ENCODE results near the gene EZR.
A peak's percentile ranks its signal among the peaks of the same experiment; 100 is the strongest.

The EZR gene

DNA sequence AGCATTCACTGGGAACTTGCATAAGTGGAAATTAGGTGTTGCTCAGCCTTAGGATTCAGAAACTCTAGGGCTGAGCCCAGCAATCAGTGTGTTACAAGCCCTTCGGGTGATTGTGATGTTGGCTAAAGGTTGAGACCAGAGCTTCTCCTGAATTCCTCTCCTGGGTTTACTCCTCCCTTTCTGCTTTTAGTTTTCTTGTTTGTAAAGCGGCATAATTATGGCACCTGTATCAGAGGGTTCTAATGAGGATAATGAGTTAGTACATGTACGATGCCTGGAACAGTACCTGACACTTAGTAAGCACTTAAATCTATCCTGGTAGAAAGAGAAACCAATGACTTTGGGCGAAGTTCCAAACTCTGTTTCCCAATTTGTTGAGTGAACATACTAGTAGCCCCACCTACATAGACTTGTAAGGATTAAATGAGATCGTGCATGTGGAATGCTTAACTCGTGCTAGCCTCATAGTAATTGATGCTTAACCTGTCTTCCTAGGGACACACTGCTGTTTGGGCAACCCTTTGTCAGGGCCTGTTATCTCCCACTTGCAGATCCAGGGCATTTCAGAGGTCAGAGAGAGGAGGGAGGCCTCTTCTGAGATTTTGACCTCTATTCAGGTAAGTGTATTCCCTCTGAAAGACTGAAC is 932 bp upstream of the EZR start:
- DNase-seq (ENCODE audit: low spot score), result no peak
- no peak for FAIRE-seq

DNA sequence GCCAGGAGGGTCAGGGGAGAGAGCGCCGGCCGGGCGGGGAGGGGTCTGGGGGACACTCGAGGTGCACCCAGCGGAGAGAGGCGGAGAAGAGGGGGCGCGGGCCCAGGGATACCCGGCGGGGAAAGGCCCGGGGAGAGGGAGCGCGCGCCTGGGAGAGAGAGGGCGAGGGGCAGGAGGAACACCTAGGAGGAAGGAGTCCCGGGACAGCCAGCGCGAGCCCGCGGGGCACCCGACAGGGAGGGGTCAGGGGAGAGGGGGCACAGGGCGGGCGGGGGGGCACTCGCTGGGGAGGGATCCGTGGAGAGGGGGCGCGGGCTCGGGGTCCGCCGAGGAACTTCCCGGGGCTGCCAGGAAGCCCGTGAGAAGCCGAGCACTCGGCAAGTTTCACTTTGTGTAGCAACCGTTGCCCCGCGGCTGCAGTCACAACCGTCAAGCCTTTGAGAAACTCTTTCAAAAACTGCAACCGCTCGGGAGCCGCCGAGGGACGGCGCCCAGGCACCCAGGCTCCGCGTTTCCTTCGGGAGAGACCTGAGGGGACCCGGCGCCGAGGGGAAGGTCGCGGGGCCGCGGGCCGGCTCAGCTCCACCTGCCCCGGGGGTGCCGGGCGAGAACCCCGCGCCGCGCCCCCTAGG is 471 bp downstream of the EZR start:
- no peak for FAIRE-seq

DNA sequence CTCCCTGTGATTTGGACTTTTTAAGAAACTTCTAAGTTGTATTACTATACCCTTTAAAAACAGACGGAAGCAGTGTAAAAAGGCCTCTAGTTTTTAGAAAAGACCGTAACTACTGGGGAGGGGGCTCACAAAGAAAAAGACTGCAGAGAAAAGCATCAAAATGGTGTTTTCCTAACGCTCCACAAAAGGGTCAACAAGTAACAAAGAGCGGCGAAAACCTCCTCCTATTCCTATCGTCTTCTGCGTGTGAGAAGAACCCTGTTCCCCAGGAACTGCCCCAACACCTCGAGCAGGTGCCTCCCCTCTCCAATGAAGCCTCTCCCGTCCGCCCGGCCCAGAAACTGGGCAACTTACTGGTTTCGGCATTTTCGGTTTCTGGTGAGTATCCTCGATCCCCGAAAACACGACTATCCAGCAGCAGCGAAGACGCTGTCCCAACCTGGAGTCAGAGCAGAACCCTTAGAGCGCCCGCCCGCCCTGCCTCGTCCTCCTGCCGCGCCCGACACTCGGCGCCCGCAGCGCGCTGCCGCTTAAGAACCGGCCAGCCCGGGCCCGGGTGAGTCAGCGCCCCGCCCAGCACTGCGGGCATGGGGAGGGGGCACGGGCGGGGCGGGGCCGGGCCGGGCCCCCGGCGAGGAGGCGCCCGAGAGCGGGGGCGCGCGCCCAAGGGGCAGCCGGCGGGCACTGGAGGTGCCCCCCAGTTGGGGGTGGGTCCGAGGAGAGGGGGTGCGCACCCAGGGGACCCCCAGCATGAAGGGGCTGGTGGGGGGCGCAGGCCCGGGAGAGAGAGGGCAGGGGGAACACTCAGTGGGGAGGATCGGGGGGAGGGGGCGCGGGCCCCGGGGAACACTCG is 1.2 kb downstream of the EZR start:
- FAIRE-seq, result no peak
- DNase-seq (ENCODE audit: low spot score), result peak; percentile 94

More for the DNA sequence above, 471 bp downstream of the EZR start:
- DNase-seq (ENCODE audit: low spot score), result peak; percentile 77

DNA sequence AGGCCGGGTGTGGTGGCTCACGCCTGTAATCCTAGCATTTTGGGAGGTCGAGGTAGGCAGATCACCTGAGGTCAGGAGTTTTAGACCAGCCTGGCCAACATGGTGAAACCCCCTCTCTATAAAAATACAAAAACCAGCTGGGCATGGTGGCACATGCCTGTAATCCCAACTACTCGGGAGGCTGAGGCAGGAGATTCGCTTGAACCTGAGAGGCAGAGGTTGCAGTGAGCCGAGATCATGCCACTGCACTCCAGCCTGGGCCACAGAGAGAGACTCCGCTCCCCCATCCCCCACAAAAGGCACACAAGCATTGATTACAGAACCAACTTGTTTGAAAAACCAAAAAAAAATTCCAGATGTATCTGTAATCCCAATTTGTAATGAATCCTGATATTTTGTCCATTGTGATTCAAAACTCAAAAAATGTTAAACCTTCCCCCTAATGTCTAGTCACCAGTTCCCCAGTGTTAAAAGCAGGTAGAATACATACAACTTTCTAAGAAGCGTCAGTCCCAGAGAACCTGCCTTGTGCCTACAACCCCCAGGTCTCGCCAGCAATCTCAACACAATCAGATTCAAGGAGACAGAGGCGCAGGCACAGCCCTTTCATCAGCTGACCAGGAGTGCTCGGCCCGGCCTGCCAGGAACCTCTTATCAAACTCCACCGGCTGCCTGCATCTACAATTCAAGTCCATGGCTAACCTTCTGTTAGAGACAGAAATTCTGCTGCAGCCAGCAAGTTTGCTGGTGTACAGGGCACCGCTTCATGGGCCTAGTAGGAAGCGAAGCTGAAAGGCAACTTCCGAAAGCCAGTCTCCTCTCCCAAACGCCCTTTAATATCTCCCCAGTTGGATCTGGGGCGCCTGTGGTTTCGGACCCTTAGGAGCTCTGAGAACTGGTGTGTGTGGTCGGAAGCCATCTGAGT is 2.1 kb downstream of the EZR start:
- DNase-seq (ENCODE audit: low spot score) (no peak), FAIRE-seq (no peak)

DNA sequence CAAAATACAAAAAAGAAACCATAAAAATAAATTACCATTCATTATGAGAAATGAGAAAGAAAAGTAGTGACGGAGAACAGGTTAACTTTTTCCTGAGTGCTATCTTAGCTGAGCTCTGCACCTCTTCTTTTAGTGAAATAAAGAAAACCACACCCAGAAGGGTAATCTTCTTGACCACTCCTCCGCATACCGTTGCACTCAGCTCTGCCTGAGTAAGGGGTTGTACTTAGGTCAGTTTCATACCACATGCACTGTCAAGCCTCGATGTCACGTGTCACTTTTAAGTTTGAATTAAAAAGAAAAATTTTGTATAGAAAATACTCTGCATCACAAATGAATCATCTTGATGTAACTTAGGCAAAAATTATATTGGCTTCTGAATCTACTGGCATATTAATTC is 2.8 kb downstream of the EZR start:
- DNase-seq (ENCODE audit: low spot score) (no peak), FAIRE-seq (no peak)

DNA sequence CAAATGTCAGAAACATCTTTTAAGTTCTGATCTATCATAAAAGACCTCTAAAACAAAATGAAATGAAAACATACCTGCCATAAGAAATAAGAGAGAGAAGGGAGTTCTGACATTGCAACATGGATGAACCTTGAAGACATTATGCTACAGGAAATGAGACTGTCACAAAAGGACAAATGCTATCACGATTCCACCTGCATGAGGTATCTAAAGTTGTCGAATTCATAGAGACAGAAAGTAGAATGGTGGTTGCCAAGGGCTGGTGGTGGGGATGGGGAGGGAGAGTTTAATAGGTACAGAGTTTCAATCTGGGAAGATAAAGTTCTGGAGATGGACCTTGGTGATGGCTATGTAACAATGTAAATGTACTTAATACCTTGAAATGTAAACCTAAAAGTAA is 3.3 kb downstream of the EZR start:
- no peak for DNase-seq (ENCODE audit: low spot score)
- FAIRE-seq, result no peak

DNA sequence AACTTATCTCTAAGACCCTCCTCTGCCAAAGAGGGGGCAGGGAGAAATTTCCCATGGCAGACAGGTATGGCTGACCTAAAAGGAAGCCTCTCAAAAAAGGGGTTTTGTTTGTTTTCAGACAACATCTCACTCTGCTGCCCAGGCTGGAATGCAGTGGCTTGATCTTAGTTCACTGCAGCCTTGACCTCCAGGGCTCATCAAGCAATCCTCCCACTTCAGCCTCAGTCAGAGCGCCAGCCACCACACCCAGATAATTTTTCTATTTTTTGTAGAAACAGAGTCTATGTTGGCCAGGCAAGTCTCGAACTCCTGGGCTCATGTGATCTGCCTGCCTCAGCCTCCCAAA is 3.8 kb downstream of the EZR start:
- FAIRE-seq, result no peak
- DNase-seq (ENCODE audit: low spot score), result no peak

DNA sequence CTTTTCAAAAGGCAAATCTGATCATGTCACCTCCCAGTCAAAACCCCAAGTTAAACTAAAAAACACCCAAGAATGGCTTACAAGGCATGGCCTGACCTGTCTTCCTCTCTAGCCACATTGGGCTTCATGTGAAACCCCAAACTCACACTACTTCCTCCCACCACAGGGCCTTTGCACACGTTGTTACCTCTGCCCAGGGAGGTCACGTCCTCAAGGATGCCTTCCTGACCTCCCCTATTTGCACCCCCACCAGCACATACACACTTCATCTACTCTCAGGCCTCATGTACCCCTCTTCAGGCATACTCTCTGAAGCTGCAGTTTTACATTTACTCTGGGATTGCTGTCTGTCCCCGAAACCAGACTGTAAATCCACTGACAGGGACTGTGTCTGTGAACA is 6.1 kb downstream of the EZR start:
- DNase-seq (ENCODE audit: low spot score) (no peak), FAIRE-seq (no peak)

DNA sequence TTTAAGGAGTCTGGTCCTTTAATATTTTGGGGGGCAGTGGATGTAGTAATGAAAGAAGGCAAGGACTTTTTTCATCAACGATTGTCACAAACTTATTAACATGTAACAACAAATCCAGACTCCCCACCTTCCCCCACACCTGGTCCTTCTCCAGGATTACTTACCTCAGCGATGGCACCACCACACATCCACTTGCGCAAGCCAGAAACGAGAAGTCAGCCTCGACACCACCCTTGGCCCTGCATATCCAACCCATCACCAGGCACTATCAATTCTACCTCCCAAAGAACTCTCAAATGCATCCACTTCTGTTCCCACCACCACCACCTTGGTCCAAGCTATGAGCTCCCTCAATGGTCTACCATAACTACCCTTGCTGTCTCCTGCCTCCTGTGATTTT is 6.6 kb downstream of the EZR start:
- DNase-seq (ENCODE audit: low spot score) (no peak), FAIRE-seq (no peak)

DNA sequence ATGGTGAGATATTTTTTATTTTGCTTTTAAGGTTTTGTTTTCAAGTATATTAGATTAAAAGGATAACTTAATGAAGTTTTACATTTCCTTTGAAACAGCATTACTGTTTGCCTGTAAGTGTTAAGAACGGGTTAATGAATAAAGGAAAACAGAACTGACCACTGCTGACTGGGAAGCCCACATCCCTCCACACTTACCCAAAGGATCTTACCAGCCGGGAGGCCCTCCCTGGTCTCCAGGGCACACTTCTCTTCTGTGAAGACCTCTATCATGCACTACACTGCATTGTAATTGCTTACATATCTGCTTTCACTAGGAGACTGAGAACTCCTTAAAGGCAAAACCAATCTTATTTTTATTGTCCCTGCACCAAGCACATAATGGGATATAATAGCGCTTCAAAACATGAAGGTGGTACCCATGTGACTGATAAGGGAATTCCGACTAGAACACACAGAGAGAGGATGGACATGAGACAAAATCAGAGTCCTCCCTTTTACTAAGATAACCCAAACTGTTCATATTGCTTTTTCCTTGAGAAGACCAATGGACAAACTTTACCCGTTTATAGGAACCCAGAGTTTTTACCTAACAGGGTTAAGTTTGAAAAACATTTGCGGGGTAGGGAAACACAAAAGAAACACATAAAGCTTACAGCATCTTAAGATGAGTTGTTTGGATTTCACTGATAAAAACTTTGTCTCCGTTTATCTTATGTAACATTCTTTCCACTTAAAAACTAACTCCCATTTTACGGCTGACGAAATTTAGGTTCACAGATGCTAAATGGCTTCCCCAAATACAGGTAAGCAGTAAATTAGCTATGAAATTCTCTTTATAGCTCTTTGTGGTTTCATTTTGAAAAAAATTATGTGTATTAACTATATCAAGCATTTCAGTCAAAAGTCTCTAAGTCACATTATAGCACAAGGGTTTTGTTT is 8.7 kb downstream of the EZR start:
- DNase-seq (ENCODE audit: low spot score) (no peak), FAIRE-seq (no peak)

DNA sequence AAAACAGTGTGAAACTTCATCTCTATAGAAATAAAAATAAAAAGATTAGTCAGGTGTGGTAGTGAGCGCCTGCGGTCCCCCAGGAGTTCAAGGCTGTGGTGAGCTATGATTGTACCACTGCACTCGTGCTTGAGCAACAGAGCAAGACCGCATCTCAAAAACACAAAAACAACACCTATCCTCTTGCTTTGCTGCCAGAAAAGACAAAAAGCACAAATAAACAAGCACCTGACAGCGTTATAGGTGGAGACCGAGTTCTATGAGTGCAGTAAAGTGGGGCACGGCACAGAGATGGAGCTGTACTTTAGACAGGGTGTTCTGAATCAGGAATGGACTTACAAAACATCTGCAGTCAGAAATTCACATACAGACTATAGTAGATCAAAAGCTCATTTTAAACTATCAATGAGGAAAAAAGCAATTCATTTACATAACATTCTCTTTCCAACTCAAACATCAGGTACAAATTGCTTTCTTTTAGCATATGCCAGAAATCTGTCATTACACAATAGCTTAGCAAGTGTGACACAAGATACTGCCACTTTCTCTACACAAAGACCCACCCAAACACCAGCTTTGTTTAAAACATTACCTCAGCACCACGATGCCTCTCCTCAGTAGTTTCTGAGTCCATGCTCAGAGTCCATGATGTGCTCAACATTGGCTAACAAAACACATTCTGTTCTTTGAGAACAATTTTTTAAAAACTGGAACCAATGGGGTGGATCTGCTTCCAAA is 10.1 kb downstream of the EZR start:
- FAIRE-seq (no peak), DNase-seq (ENCODE audit: low spot score) (no peak)

DNA sequence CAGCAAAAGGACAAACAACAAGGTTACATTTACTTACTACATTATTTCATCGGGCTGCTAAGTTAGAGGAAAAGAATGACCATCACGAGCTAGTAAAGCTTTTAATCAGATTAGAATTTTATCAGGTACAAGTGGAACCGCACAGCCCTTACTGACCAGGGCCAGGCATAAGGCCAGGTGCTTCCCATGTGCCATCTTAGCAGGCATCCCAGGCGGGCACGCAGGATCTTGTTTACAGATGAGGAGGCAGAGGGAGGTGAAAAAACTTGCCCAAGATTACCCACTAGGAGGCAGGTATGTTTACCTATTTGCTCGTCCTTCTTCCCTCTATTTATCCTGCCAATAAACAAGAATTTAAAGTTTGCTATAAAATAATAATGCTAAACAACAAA is 10.7 kb downstream of the EZR start:
- FAIRE-seq (no peak), DNase-seq (ENCODE audit: low spot score) (no peak)

DNA sequence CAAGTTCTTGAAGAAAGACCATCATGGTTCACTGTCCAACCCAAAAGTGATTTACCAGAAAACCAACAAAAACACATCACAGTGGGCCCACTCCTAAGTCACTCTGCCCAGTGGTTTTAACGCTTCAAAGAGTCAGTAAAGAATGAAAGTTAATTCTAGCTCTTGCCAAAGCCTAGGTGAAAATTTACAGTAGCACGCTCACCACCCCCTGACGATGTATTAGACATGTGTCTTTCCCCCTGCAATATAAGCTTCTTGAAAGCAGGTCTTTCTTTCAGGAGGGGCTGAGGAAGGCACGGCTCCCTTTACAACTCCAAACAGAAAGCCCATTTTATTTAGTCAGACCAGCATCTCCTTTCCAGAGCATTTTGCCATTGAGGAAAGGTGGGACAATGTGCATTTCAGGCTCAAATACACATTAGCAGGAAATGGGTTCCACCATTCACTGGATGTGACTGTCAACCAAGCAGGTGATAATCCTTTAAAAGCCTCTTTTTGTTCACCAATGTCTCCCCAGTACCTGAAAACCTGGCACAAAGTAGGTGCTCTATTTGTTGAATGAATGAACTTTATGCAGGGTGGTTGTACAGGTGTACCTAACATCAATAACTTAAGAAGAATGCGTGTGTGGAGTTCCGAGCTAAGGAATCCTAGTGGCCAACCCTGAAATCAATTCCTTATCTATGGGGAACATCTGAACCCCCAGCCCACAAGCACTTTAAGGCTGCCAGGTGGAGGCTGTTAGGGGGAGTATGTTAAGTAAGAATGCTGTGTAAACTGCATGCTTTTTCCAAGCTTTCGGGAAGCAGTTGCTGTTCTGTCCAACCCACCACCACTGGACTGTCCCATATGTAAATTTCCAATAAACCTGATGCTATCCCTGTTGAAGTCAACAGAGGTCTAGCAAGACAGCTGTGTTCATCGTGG is 11.4 kb downstream of the EZR start:
- DNase-seq (ENCODE audit: low spot score), result no peak
- FAIRE-seq, result no peak

DNA sequence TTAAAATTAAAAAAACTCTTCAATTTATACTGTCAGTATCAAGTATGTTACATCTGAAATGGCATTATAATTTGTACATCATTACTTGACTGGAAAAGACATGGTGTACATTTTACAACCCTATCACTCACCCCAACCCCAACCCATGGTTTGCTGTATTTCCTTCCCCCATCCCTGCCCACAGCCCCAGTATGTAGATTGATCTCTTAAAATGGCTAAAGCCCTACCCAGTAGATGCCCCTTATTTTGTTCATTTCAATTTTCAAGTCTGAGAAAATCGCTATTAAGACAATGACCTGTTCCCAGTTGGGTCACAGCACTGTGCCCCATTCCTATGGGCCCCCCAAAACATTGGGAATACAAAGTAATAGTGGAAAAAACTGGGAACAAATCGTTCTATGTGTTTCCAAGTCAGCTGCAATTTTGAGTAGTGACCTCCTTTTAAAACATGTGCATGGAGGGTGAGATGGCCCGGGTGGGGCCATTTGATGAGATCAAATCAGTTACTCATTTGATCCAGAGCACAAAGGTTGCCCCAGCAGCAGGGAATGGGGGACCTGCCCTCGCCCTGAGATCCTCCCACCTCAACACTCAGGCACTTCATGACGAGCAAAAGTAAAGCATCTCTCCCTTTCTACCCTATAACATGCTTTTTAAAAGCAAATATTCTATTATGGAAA is 13.3 kb downstream of the EZR start:
- FAIRE-seq, result no peak
- no peak for DNase-seq (ENCODE audit: low spot score)

DNA sequence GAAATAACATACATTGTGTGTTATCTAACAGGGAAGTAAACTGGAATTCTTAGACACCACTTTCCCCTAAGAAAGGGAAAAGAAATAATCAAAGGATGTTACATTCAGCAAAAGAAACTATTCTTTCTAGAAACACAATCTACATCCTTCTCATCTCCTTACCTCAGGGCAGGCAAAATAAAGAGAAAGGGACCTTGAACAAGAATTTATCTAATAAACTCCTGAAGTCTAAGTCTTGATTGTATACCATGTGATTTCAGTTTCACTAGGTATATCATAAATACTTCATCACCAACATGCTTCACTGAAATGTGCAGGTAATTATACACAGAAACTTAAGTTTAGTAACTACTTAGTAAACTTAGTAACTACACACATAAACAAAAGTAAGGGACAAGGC is 15.0 kb downstream of the EZR start:
- DNase-seq (ENCODE audit: low spot score) (no peak), FAIRE-seq (no peak)

DNA sequence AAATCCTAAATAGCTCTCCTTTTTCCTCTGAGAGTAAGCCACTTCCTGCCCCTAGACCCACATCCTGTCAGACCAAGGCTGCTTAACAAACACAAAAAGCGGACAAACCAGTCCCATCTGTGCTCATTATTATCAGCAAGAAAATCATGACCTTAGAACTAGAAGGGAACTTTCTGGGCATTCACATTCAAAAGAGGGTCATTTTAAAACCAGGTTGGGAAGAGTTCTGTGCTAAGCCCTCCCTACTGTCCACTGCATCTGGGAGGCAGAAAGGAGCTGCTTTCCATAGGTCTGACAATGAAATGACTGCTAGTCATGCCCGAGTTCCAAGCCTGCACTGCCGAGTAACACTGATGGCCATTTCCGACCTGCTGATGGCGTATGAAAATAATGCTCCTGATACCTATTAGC is 15.4 kb downstream of the EZR start:
- FAIRE-seq (no peak), DNase-seq (ENCODE audit: low spot score) (no peak)

DNA sequence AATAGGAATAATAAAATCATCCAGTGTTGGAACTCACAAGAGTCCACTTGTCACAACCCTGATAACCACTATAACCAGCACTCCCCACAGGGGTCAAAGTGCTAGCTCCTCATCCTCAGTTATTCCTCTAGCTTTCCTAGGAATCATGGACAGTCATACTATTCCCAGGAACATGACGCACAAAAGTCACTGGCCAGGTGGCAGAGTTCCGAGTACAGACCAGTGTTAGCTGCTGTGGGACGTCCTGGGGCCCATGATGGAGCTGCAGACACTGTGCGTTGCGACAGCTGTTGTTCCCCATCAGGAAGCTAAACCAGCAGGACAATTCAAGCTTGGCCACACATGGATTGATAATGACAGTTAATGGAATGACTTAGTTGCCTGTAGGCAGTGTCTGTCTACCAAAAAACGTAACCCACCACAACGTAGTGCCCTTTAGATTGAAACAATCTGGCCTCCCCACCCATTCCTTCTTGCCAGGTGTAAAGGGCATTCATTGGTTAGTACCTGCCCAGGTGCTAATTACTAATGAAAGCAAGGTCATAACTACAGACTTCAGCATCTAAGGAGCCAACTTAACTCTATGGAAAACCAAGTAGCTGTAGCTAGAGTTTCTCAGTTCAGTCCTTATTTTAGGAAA is 17.4 kb downstream of the EZR start:
- DNase-seq (ENCODE audit: low spot score) (no peak), FAIRE-seq (no peak)
